Neural progenitor cell (in vitro differentiated cells): ENCODE results near the gene ABHD15.

Source experiments
- EZH2 ChIP-seq: fragments of 200-600 bp; sonication (generic); IDR thresholded peaks from 2 replicates; pipeline ENCODE4 v1.6.1; 2017; ENCODE audit warnings: antibody characterized with exemption, mild to moderate bottlenecking, moderate library complexity
- TF ChIP-seq, protein P1 (sequence below): fragments of 200-600 bp; sonication (generic); IDR thresholded peaks from 2 replicates; pipeline ENCODE4 v1.5.1; 2017; ENCODE audit warnings: antibody characterized with exemption, mild to moderate bottlenecking

DNA sequence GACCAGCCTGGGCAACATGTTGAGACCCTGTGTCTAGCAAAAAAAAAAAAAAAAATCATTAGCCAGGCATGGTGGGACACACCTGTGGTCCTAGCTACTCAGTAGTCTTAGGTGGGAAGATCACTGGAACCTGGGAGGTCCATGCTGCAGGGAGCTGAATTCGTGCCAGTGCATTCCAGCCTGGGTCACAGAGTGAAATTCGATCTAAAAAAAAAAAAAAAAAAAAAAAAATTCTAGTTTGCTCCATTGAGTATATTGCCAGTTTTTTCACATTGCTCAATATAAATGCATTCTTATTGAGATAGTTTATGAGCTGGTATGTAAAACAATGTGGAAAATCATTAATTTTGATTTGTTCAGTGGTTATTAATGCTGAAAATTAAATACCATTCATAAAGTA is 52.0 kb downstream of the ABHD15 start:
- TF ChIP-seq, protein P1, sequence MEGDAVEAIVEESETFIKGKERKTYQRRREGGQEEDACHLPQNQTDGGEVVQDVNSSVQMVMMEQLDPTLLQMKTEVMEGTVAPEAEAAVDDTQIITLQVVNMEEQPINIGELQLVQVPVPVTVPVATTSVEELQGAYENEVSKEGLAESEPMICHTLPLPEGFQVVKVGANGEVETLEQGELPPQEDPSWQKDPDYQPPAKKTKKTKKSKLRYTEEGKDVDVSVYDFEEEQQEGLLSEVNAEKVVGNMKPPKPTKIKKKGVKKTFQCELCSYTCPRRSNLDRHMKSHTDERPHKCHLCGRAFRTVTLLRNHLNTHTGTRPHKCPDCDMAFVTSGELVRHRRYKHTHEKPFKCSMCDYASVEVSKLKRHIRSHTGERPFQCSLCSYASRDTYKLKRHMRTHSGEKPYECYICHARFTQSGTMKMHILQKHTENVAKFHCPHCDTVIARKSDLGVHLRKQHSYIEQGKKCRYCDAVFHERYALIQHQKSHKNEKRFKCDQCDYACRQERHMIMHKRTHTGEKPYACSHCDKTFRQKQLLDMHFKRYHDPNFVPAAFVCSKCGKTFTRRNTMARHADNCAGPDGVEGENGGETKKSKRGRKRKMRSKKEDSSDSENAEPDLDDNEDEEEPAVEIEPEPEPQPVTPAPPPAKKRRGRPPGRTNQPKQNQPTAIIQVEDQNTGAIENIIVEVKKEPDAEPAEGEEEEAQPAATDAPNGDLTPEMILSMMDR: no peak
- no peak for TF ChIP-seq EZH2
